Activated naive CD8-positive, alpha-beta T cell (primary cell): ENCODE data around the gene NKAP.
A peak's percentile ranks its signal among the peaks of the same experiment; 100 is the strongest.
"Not testable (repeated sequence)": the region's sequence is repeated elsewhere in the genome, so short reads cannot be mapped to it uniquely, and the experiment has no call there.

Experiments used
- H3K27ac Mint-ChIP-seq: one replicate; pipeline ENCODE4 v1.8.0; 2021; ENCODE audit warnings: mixed read lengths
- H3K27me3 Mint-ChIP-seq: one replicate; pipeline ENCODE4 v1.8.0; 2021; ENCODE audit warnings: mixed read lengths
- H3K36me3 Mint-ChIP-seq: one replicate; pipeline ENCODE4 v1.8.0; 2021; ENCODE audit warnings: mixed read lengths
- H3K4me1 Mint-ChIP-seq: one replicate; pipeline ENCODE4 v1.8.0; 2021; ENCODE audit warnings: low read depth, mixed read lengths
- H3K4me3 Mint-ChIP-seq: one replicate; pipeline ENCODE4 v1.8.0; 2021; ENCODE audit warnings: mild to moderate bottlenecking, mixed read lengths
- H3K9me3 Mint-ChIP-seq: one replicate; pipeline ENCODE4 v1.8.0; 2021; ENCODE audit warnings: low read depth, mixed read lengths

The NKAP gene

GRCh38 chrX:119955807-119956570 lies 12.4 kb upstream of the NKAP start:
- Mint-ChIP-seq H3K27ac (peak overlapping the region; percentile 41), H3K4me3 (peak overlapping the region; percentile 56)
- not testable (repeated sequence) for H3K27me3 Mint-ChIP-seq

GRCh38 chrX:119954374-119954773 lies 10.8 kb upstream of the NKAP start:
- Mint-ChIP-seq H3K4me1 (peaks cover 41% of the 10 kb centered on the region), H3K27me3 (no peaks in the 10 kb centered on the region), H3K4me3 (no peak overlapping the region), H3K36me3 (no peaks in the 10 kb centered on the region), H3K27ac (no peak overlapping the region), H3K9me3 (no peaks in the 10 kb centered on the region)

More at GRCh38 chrX:119955807-119956570, 12.4 kb upstream of the NKAP start:
- H3K36me3 Mint-ChIP-seq, H3K9me3 Mint-ChIP-seq: not testable (repeated sequence)
- peaks cover 41% of the 10 kb centered on the region for H3K4me1 Mint-ChIP-seq

GRCh38 chrX:119948381-119948780 lies 4.8 kb upstream of the NKAP start:
- Mint-ChIP-seq H3K27me3 (no peaks in the 10 kb centered on the region), H3K4me3 (no peak overlapping the region), H3K27ac (no peak overlapping the region), H3K9me3 (no peaks in the 10 kb centered on the region), H3K4me1 (peaks cover 10% of the 10 kb centered on the region), H3K36me3 (no peaks in the 10 kb centered on the region)

GRCh38 chrX:119945481-119945880 lies 1.9 kb upstream of the NKAP start:
- Mint-ChIP-seq H3K27ac (no peak overlapping the region), H3K4me1 (peaks cover 24% of the 10 kb centered on the region), H3K4me3 (no peak overlapping the region), H3K36me3 (no peaks in the 10 kb centered on the region), H3K9me3 (no peaks in the 10 kb centered on the region), H3K27me3 (no peaks in the 10 kb centered on the region)

- H3K4me1 Mint-ChIP-seq, result peaks cover 22% of the 10 kb centered on the region
- H3K9me3 Mint-ChIP-seq, result no peaks in the 10 kb centered on the region
- peak overlapping the region; percentile 94 for H3K27ac Mint-ChIP-seq
- H3K36me3 Mint-ChIP-seq, result no peaks in the 10 kb centered on the region
- peak overlapping the region; percentile 99 for H3K4me3 Mint-ChIP-seq
- H3K27me3 Mint-ChIP-seq, result no peaks in the 10 kb centered on the region
These were observed 743 bp downstream of the NKAP start for GRCh38 chrX:119942831-119943184.

GRCh38 chrX:119942173-119942819 lies 1.3 kb downstream of the NKAP start:
- H3K4me3 Mint-ChIP-seq, result peak overlapping the region; percentile 99
- no peaks in the 10 kb centered on the region for H3K27me3 Mint-ChIP-seq
- H3K36me3 Mint-ChIP-seq, result no peaks in the 10 kb centered on the region
- no peaks in the 10 kb centered on the region for H3K9me3 Mint-ChIP-seq
- peaks cover 24% of the 10 kb centered on the region for H3K4me1 Mint-ChIP-seq
- H3K27ac Mint-ChIP-seq, result peak overlapping the region; percentile 94

- H3K9me3 Mint-ChIP-seq, result no peaks in the 10 kb centered on the region
- H3K4me3 Mint-ChIP-seq, result peak overlapping the region; percentile 99
- peak overlapping the region; percentile 46 for H3K27ac Mint-ChIP-seq
- no peaks in the 10 kb centered on the region for H3K36me3 Mint-ChIP-seq
- H3K4me1 Mint-ChIP-seq, result peaks cover 24% of the 10 kb centered on the region
- H3K27me3 Mint-ChIP-seq, result no peaks in the 10 kb centered on the region
These were observed 2.2 kb downstream of the NKAP start for GRCh38 chrX:119941336-119941735.

GRCh38 chrX:119935215-119935874 lies 8.2 kb downstream of the NKAP start:
- Mint-ChIP-seq H3K36me3 (no peaks in the 10 kb centered on the region), H3K4me1 (peaks cover 2% of the 10 kb centered on the region)

GRCh38 chrX:119922391-119922790 lies 21.2 kb downstream of the NKAP start:
- H3K36me3 Mint-ChIP-seq, H3K9me3 Mint-ChIP-seq, H3K27ac Mint-ChIP-seq, H3K4me3 Mint-ChIP-seq, H3K27me3 Mint-ChIP-seq, H3K4me1 Mint-ChIP-seq: not testable (repeated sequence)

More at GRCh38 chrX:119935215-119935874, 8.2 kb downstream of the NKAP start:
- Mint-ChIP-seq H3K9me3 (no peaks in the 10 kb centered on the region), H3K27me3 (no peaks in the 10 kb centered on the region), H3K27ac (peak overlapping the region; percentile 34), H3K4me3 (no peak overlapping the region)

GRCh38 chrX:119919835-119920585 lies 23.5 kb downstream of the NKAP start:
- Mint-ChIP-seq H3K27me3 (no peaks in the 10 kb centered on the region), H3K27ac (no peak overlapping the region)

GRCh38 chrX:119917877-119918276 lies 25.7 kb downstream of the NKAP start:
- no peak overlapping the region for H3K4me3 Mint-ChIP-seq
- no peaks in the 10 kb centered on the region for H3K9me3 Mint-ChIP-seq
- no peaks in the 10 kb centered on the region for H3K36me3 Mint-ChIP-seq
- no peaks in the 10 kb centered on the region for H3K4me1 Mint-ChIP-seq
- no peak overlapping the region for H3K27ac Mint-ChIP-seq
- no peaks in the 10 kb centered on the region for H3K27me3 Mint-ChIP-seq

More at GRCh38 chrX:119919835-119920585, 23.5 kb downstream of the NKAP start:
- Mint-ChIP-seq H3K9me3 (no peaks in the 10 kb centered on the region), H3K4me3 (no peak overlapping the region), H3K36me3 (no peaks in the 10 kb centered on the region), H3K4me1 (no peaks in the 10 kb centered on the region)

- no peaks in the 10 kb centered on the region for H3K9me3 Mint-ChIP-seq
- H3K27me3 Mint-ChIP-seq, result no peaks in the 10 kb centered on the region
- H3K4me3 Mint-ChIP-seq, result no peak overlapping the region
- H3K36me3 Mint-ChIP-seq, result no peaks in the 10 kb centered on the region
- H3K27ac Mint-ChIP-seq, result no peak overlapping the region
- H3K4me1 Mint-ChIP-seq, result no peaks in the 10 kb centered on the region
These were observed 27.2 kb downstream of the NKAP start for GRCh38 chrX:119916310-119916709.

- Mint-ChIP-seq H3K4me3 (no peak overlapping the region), H3K36me3 (no peaks in the 10 kb centered on the region), H3K9me3 (no peaks in the 10 kb centered on the region), H3K27ac (no peak overlapping the region), H3K27me3 (no peaks in the 10 kb centered on the region), H3K4me1 (peaks cover 6% of the 10 kb centered on the region)
These were observed 42.6 kb downstream of the NKAP start for GRCh38 chrX:119900976-119901375.

GRCh38 chrX:119899125-119899524 lies 44.4 kb downstream of the NKAP start:
- H3K4me3 Mint-ChIP-seq, result no peak overlapping the region
- H3K9me3 Mint-ChIP-seq, result no peaks in the 10 kb centered on the region
- H3K27me3 Mint-ChIP-seq, result no peaks in the 10 kb centered on the region
- peaks cover 6% of the 10 kb centered on the region for H3K4me1 Mint-ChIP-seq
- H3K36me3 Mint-ChIP-seq, result no peaks in the 10 kb centered on the region
- H3K27ac Mint-ChIP-seq, result no peak overlapping the region

- Mint-ChIP-seq H3K27ac (no peak within 1 kb of the TSS), H3K4me3 (no peak within 1 kb of the TSS), H3K9me3 (no peaks in the 10 kb centered on the region), H3K4me1 (peaks cover 3% of the 10 kb centered on the region), H3K27me3 (no peaks in the 10 kb centered on the region), H3K36me3 (no peaks in the 10 kb centered on the region)
These were observed 47.7 kb downstream of the NKAP start, which contains the start of gene AKAP14 for GRCh38 chrX:119895843-119896326. Gene AKAP14, plus strand, starts transcription at chrX:119895893. Its CDS starts 7,331 bp downstream, at chrX:119903224.
